BLaER1 treated with 17β-estradiol and CSF1 and Interleukin-3, amounts not matched to agents 10 nM and 100 nM (cell line): ENCODE measurements around the gene KLHL21.
"Not testable (repeated sequence)": the region's sequence is repeated elsewhere in the genome, so short reads cannot be mapped to it uniquely, and the experiment has no call there.

Source experiments
- H3K27ac ChIP-seq, 11 experiments: shearing (Covaris generic); formaldehyde crosslinking; 2 replicates each; pipeline ENCODE4 v1.8.1; 2022
- H3K27me3 ChIP-seq, 11 experiments: shearing (Covaris generic); formaldehyde crosslinking; 2 replicates each; pipeline ENCODE4 v1.8.1; 2022
- H3K36me3 ChIP-seq, 11 experiments: shearing (Covaris generic); formaldehyde crosslinking; 2 replicates each; pipeline ENCODE4 v1.8.1; 2022
- H3K4me1 ChIP-seq, 10 experiments: shearing (Covaris generic); formaldehyde crosslinking; 2 replicates each; pipeline ENCODE4 v1.8.1; 2022
- H3K4me2 ChIP-seq, 11 experiments: shearing (Covaris generic); formaldehyde crosslinking; 2 replicates each; pipeline ENCODE4 v1.8.1; 2022
- H3K4me3 ChIP-seq, 10 experiments: shearing (Covaris generic); formaldehyde crosslinking; 2 replicates each; pipeline ENCODE4 v1.8.1; 2022
- H3K9ac ChIP-seq, 11 experiments: shearing (Covaris generic); formaldehyde crosslinking; 2 replicates each; pipeline ENCODE4 v1.8.1; 2022
- H3K9me3 ChIP-seq, 11 experiments: shearing (Covaris generic); formaldehyde crosslinking; replicated peaks in 1 of 11; 2 replicates each; pipeline ENCODE4 v1.8.1; 2022
- H4K20me1 ChIP-seq, 11 experiments: shearing (Covaris generic); formaldehyde crosslinking; 2 replicates each; pipeline ENCODE4 v1.8.1; 2022
- Cebpa-rat ChIP-seq, 11 experiments: shearing (Covaris generic); IDR thresholded peaks; 2 replicates each; pipeline ENCODE4 v1.8.1; 2022

The KLHL21 gene

GRCh38 chr1:6602669-6603237 lies at the start of gene KLHL21:
TSS of gene KLHL21 (minus strand) at chr1:6602869. CDS start at chr1:6602817, 52 bp downstream.
- H3K27me3 ChIP-seq, result no peaks in the 10 kb centered on the region; a peak in 1 of 22 replicates

DNA sequence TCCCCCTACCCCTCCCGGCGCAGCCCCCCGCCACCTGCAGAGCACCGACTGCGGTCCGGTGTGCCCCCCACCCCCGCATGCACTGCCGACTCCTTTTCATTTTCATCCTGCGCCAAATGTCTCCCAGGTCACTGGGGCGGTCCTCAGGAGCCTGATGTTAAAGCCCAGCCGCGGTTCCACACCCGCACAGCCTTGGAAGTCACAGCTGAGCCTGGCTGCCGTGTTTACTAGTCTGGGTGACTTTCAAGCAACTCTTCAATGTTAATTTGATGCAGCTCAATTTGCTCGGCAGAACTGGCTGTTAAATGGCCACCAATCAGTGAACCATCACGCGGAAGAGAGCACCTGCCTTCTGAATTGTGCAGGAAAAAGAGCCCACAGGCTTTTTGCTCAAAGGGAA lies 49.2 kb upstream of the KLHL21 start:
- Histone ChIP-seq H3K9ac (no peak overlapping the region), H3K36me3 (peaks cover 63 to 88% (median 80%) of the 10 kb centered on the region in 11 experiments), H3K4me3 (no peak overlapping the region), H3K9me3 (no peaks in the 10 kb centered on the region), H3K27ac (no peak overlapping the region), H3K4me1 (peaks cover 0 to 5% (median 0%) of the 10 kb centered on the region in 10 experiments; a peak in 5 of 20 replicates), H3K27me3 (no peaks in the 10 kb centered on the region), H3K4me2 (no peak overlapping the region), H4K20me1 (peaks cover 0 to 45% (median 15%) of the 10 kb centered on the region in 11 experiments; a peak in 19 of 22 replicates)
- no peak for TF ChIP-seq Cebpa-rat (IDR thresholded peaks at IDR 0.05)

More at GRCh38 chr1:6602669-6603237, at the start of gene KLHL21:
- H3K4me1 ChIP-seq, result peaks cover 42 to 67% (median 62%) of the 10 kb centered on the region in 10 experiments
- peak within 1 kb of the TSS; percentile 70 to 89 (median 79) for H3K4me3 ChIP-seq
- peak within 1 kb of the TSS; percentile 77 to 90 (median 87) for H3K9ac ChIP-seq
- no peaks in the 10 kb centered on the region for H3K9me3 ChIP-seq
- H4K20me1 ChIP-seq, result peaks cover 28 to 47% (median 44%) of the 10 kb centered on the region in 11 experiments; a peak in 21 of 22 replicates
- H3K27ac ChIP-seq, result peak within 1 kb of the TSS; percentile 74 to 91 (median 86)
- TF ChIP-seq Cebpa-rat (IDR thresholded peaks at IDR 0.05), result no peak
- peaks cover 7 to 18% (median 16%) of the 10 kb centered on the region in 11 experiments for H3K36me3 ChIP-seq
- H3K4me2 ChIP-seq, result peak within 1 kb of the TSS; percentile 91 to 100 (median 99)

DNA sequence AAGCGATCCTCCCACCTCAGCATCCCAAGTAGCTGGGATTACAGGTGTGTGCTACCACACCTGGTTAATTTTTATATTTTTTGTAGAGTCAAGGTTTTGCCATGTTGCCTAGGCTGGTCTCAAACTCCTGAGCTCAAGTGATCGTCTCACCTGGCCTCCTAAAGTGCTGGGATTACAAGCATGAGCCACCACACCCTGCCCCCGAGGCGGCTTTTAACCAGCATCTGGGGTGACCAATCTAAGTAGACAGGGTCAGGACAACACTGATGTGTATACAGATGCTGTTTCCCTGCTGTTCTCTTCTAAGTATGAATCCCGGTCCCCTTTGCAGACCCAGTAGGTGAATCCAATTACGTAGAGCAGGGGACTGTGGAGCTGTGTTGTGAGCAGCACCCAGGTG lies 45.9 kb upstream of the KLHL21 start:
- Histone ChIP-seq H3K4me3 (no peak overlapping the region), H3K4me2 (no peak overlapping the region), H4K20me1 (peaks cover 0 to 53% (median 0%) of the 10 kb centered on the region in 11 experiments; a peak in 12 of 22 replicates), H3K36me3 (peaks cover 64 to 90% (median 81%) of the 10 kb centered on the region in 11 experiments), H3K27ac (no peak overlapping the region), H3K9me3 (no peaks in the 10 kb centered on the region), H3K27me3 (no peaks in the 10 kb centered on the region), H3K9ac (no peak overlapping the region), H3K4me1 (no peaks in the 10 kb centered on the region; a peak in 1 of 20 replicates)
- TF ChIP-seq Cebpa-rat (IDR thresholded peaks at IDR 0.05), result no peak

DNA sequence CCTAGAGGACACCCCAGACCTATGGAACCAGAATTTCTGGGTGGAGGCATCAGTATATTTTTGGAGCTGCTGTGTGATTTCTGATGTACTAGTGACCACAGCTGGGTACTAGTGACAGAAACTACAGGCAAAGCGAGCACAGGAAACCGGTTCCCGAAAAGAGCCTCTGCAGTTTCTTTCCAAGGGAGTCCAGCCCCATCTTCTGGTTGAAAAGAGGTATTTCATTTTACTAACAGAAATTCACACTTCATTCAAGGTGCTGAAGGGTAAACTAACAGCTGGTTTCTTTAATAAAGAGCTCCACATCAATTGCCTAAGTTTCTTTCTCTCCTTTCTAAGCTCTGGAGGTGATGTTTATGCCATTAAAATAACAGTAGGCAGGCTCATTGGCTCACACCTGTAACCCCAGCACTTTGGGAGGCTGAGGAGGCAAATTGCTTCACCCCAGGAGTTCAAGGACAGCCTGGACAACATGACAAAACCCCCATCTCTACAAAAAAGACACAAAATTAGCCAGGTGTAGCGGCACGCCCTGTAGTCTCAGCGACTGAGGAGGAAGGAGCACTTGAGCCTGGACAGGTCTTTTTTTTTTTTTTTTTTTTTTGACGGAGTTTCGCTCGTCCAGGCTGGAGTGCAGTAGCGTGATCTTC lies 44.0 kb upstream of the KLHL21 start:
- TF ChIP-seq Cebpa-rat (IDR thresholded peaks at IDR 0.05), result no peak
- Histone ChIP-seq H3K4me1 (no peaks in the 10 kb centered on the region), H3K27ac (no peak overlapping the region), H4K20me1 (peaks cover 0 to 56% (median 0%) of the 10 kb centered on the region in 11 experiments; a peak in 10 of 22 replicates), H3K27me3 (no peaks in the 10 kb centered on the region), H3K4me2 (no peak overlapping the region), H3K9ac (no peak overlapping the region), H3K4me3 (no peak overlapping the region), H3K36me3 (peaks cover 63 to 90% (median 79%) of the 10 kb centered on the region in 11 experiments), H3K9me3 (no peaks in the 10 kb centered on the region)

- Histone ChIP-seq H3K27me3 (no peaks in the 10 kb centered on the region), H3K9ac (no peak overlapping the region), H3K27ac (no peak overlapping the region), H3K9me3 (no peaks in the 10 kb centered on the region), H4K20me1 (peaks cover 0 to 47% (median 0%) of the 10 kb centered on the region in 11 experiments; a peak in 8 of 22 replicates), H3K4me3 (no peak overlapping the region), H3K4me2 (no peak overlapping the region), H3K4me1 (no peaks in the 10 kb centered on the region), H3K36me3 (peaks cover 60 to 88% (median 76%) of the 10 kb centered on the region in 11 experiments)
- TF ChIP-seq Cebpa-rat (IDR thresholded peaks at IDR 0.05), result no peak
Measured at GRCh38 chr1:6645018-6645417, 42.3 kb upstream of the KLHL21 start.

- not testable (repeated sequence) for H3K9ac ChIP-seq, H3K27ac ChIP-seq, H3K4me1 ChIP-seq, H3K4me3 ChIP-seq, H3K27me3 ChIP-seq, H3K9me3 ChIP-seq, H3K4me2 ChIP-seq
- peaks cover 0 to 56% (median 18%) of the 10 kb centered on the region in 11 experiments; a peak in 12 of 22 replicates for H4K20me1 ChIP-seq
- H3K36me3 ChIP-seq, result peaks cover 93 to 100% (median 96%) of the 10 kb centered on the region in 11 experiments
Measured at GRCh38 chr1:6640867-6641266, 38.2 kb upstream of the KLHL21 start.

DNA sequence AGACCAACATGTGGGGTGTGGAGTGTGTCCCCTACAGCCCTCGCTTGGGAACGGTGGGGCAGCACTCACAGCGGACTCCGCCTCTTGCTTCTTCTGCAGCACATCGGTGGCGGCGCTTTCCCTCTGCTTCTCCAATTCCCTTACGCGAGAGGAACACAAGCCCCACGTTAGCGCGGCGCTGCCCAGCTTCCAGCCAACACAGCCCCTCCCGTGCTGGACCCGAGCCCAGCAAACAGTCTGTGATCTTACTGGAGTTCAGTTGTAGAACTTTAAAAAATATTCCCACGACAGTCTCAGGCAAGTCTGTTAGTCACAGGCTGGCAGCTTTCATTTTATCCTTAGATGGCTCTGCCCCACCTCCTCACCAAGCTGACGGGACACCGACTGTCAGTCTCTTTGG lies 35.6 kb upstream of the KLHL21 start:
- Histone ChIP-seq H3K27ac (no peak overlapping the region), H3K36me3 (peaks cover 91 to 100% (median 95%) of the 10 kb centered on the region in 11 experiments), H3K4me2 (no peak overlapping the region), H3K4me3 (no peak overlapping the region), H3K4me1 (peaks cover 0 to 23% (median 16%) of the 10 kb centered on the region in 10 experiments; a peak in 16 of 20 replicates), H3K27me3 (no peaks in the 10 kb centered on the region), H3K9me3 (no peaks in the 10 kb centered on the region), H4K20me1 (peaks cover 0 to 64% (median 43%) of the 10 kb centered on the region in 11 experiments; a peak in 20 of 22 replicates), H3K9ac (peak overlapping the region in 1 of 11 experiments; percentile 11; a peak in 1 of 22 replicates)
- TF ChIP-seq Cebpa-rat (IDR thresholded peaks at IDR 0.05), result no peak

DNA sequence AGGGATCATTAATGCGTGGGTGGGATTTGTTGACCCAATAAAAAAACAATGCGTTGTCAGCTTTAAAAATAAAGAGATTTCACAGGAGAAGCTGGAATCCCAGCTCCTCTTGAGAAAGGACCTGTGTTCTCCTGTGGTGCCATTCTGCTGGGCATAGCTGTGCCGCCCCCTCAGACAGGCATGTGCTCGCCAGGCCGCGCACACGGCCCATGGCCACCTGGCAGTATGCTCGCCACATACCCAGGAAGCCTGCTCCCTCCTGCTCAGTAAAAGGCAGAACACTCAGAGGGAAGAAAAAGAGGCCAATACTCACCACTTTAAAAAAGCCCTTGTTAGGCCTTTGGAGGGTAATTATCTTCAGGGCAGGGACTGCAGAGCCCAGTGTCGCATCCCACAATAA lies 35.1 kb upstream of the KLHL21 start:
- Histone ChIP-seq H3K4me3 (no peak overlapping the region), H3K27ac (no peak overlapping the region), H3K27me3 (no peaks in the 10 kb centered on the region), H3K4me2 (no peak overlapping the region), H4K20me1 (peaks cover 3 to 68% (median 48%) of the 10 kb centered on the region in 11 experiments; a peak in 20 of 22 replicates), H3K36me3 (peaks cover 91 to 100% (median 96%) of the 10 kb centered on the region in 11 experiments), H3K9ac (0 out of 22 replicates have a peak overlapping the region, but pooled peaks of 2 of the 11 experiments have one; percentile 11 to 24), H3K4me1 (peaks cover 0 to 28% (median 21%) of the 10 kb centered on the region in 10 experiments; a peak in 16 of 20 replicates), H3K9me3 (no peaks in the 10 kb centered on the region)
- no peak for TF ChIP-seq Cebpa-rat (IDR thresholded peaks at IDR 0.05)

DNA sequence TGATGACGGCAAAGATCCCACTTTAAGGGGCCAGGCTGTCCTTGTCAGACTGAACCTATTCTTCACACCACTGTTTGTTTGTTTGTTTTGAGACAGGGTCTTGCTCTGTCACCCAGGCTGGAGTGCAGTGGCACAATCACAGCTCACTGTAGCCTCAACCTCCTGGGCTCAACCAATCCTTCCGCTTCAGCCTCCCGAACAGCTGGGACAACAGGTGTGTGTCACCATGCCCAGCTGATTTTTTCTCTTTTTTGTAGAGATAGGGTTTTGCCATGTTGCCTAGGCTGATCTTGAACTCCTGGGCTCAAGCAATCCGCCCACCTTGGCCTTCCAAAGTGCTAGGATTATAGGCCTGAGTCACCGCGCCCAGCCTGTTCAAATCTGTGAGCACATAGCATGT lies 34.1 kb upstream of the KLHL21 start:
- H3K4me1 ChIP-seq, result peaks cover 0 to 33% (median 22%) of the 10 kb centered on the region in 10 experiments; a peak in 16 of 20 replicates
- not testable (repeated sequence) for H3K27ac ChIP-seq, H3K9me3 ChIP-seq, H3K4me3 ChIP-seq, H3K4me2 ChIP-seq, H3K27me3 ChIP-seq
- peaks cover 91 to 100% (median 96%) of the 10 kb centered on the region in 11 experiments for H3K36me3 ChIP-seq
- peak overlapping the region in 1 of 11 experiments; percentile 24; a peak in 2 of 22 replicates for H3K9ac ChIP-seq
- H4K20me1 ChIP-seq, result peaks cover 5 to 71% (median 55%) of the 10 kb centered on the region in 11 experiments; a peak in 20 of 22 replicates
